GM18909 (cell line): ENCODE results near the gene TMEM244.
"Not testable (repeated sequence)": the region's sequence is repeated elsewhere in the genome, so short reads cannot be mapped to it uniquely, and the experiment has no call there.

ENCODE experiments used
- ATAC-seq: cut with Tn5 transposase; IDR thresholded peaks from one replicate; pipeline ENCODE4 v1.9.1; 2021; ENCODE audit warnings: mild to moderate bottlenecking; ENCODE audit not compliant: unreplicated experiment, poor library complexity

The TMEM244 gene

GRCh38 chr6:129818251-129818650, 42.9 kb downstream of the TMEM244 start:
- ATAC-seq = no peak

DNA sequence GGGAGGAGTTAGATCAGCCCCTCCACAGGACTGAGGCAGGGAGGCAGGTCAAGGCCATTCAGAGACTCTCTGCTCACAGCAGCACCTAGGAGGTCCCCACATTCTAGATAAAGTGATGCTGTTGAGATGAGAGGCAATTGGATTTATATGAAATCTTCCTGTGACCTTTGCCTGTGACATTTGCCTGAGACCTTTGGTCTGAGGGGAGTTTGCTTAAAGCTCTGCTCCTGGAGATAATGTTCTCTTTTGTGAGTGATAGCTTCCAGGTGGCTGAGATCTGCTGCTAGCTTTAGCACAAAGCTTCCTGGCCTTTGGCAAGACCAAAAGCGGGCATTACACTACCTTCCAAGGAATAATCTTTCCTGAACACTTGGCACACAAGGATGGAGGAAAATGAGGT, 43.3 kb downstream of the TMEM244 start:
- no peak for ATAC-seq

DNA sequence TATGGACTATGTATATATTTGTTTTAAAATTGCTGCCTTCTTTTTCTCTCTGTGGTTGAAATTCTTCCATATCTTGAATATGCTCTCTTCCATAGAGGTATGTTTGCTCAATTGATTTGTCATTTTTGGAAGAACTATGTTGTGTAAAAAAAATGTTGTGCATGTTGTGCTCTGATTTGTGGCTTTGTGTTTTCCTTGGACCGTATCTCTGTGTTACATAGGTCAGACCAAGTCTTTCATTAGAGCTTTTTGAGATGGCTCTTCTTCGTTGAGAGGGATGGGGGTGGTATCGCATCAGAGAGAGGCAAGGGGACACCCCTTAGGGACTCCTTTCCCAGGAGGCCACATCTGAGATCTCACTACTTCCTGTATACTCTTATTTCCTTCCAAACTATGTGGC, 43.8 kb downstream of the TMEM244 start:
- no peak for ATAC-seq

DNA sequence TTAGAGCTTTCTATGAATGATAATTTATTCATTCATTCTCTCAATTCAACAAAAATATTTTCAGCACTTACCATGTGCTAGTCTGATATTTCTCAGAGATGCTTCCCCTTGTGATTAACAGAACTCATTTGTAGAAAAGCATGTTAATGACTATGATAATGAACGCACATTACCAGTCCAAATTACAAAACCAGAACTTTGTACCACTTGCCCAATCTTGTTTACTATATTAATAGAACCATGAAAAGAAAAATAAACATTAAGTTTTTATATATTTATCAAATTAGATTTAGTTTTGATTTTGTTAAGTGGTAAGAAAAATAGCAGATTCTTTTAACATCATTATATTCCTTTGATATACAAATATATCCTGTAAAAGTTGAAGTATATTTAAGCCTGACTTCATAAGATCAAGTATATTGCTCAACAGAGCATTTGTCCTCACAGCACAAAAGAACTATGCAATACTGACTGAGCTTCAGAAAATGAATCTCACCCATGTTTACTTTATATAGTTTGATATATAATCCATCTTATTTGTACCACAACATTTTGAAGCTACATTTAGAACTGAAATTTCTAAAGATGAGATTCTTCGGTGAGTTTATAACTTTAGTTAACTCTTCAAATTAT, 48.9 kb downstream of the TMEM244 start:
- ATAC-seq = no peak

DNA sequence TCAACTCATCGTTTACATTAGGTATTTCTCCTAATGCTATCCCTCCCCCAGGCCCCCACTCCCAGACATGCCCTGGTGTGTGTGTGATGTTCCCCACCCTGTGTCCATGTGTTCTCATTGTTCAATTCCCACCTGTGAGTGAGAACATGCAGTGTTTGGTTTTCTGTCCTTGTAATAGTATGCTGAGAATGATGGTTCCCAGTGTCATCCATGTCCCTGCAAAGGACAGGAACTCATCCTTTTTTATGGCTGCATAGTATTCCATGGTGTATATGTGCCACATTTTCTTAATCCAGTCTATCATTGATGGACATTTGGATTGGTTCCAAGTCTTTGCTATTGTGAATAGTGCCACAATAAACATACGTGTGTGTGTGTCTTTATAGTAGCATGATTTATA, 54.0 kb downstream of the TMEM244 start:
- ATAC-seq = not testable (repeated sequence)

GRCh38 chr6:129802920-129803319, 58.2 kb downstream of the TMEM244 start:
- ATAC-seq = not testable (repeated sequence)

- ATAC-seq = no peak
These were observed 59.2 kb downstream of the TMEM244 start for GRCh38 chr6:129801909-129802308.

DNA sequence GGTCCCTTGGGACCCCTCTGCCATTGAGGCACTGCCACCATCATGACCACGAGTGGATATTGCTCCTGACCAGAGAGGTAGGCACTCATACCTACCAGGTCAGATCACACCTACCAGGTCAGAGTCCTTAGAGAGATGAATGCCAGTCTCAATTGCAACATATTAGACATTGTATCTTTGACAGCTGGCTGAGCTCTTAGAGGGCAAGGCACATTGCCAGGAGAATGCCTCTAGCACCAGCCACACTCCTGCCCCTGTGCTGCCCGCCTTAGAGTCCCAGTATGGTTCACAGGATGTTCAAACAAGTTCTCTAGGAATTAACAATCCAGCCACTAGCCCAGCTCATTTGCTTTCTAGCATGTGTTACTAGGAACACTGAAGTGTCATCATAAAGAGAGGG, 65.9 kb downstream of the TMEM244 start:
- no peak for ATAC-seq

- no peak for ATAC-seq
These were observed 67.7 kb downstream of the TMEM244 start for GRCh38 chr6:129793447-129793846.

GRCh38 chr6:129792049-129792448, 69.1 kb downstream of the TMEM244 start:
- ATAC-seq = no peak

DNA sequence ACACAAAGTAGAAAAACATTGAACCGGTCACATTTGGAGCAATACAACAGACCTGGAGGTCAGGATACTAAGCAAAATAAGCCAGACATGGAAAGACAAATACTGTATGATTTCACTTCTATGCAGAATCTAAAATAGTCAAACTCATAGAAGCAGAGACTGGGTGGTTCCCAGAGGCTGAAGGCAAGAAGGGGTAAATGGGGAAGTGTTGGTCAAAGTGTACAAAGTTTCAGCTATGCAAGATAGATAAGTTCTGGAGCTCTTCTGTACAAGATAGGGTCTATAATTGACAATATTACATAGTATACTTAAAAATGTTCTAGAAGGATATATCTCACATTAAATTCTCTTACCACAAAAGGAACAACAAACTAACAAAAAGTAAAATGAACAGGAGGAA, 70.3 kb downstream of the TMEM244 start:
- no peak for ATAC-seq

- no peak for ATAC-seq
These were observed 71.1 kb downstream of the TMEM244 start for GRCh38 chr6:129789974-129790373.

- no peak for ATAC-seq
These were observed 73.3 kb downstream of the TMEM244 start for GRCh38 chr6:129787816-129788215.

GRCh38 chr6:129786548-129786947, 74.6 kb downstream of the TMEM244 start:
- ATAC-seq = no peak

DNA sequence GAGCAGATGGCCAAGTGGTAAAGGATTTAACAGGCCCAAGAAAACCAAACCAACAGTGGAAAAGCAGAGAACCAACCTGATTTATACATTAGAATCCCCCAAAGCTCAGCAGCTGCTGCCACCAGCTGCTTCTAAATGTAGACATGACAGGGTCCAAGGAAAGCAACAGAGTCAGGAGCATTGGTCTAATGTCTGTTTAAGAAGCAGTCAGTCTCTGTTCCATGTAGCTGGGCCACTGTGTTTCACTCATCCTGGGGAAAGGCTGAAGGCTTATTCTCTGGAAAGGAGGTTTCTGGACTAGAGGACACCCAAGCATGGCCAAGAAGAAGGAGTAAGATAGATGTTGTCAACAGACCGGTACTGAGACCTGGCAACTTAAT, 75.4 kb downstream of the TMEM244 start:
- ATAC-seq = no peak

GRCh38 chr6:129785047-129785755, 75.9 kb downstream of the TMEM244 start:
- no peak for ATAC-seq
